ENCODE results near the gene PHF21B.

The PHF21B gene

DNA sequence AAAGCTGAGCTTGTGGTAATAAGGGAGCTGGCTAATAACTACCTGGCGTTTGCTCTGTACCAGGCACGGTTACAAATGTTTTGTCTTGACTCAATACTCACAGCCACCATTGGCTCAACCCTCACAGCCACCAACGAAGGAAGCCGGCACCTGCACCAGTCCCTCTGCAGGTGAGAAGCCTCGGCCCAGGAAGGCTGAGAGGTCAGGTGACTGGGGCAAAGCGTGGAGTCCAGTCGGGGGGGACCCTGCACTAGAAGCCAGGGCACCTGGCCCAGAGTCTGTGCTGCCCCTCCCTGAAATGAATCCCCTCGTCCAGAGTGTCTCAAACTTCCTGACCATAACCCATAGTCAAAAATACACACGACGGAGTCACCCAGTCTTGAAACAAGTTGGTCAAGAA lies 90.1 kb downstream of the PHF21B start:
- no peaks in the 10 kb centered on the region for H3K27me3 ChIP-seq (ENCODE audit: insufficient read depth, low read length)
- H3K9ac ChIP-seq (ENCODE audit: low read length): no peak overlapping the region
- no peak overlapping the region for H3K4me2 ChIP-seq (ENCODE audit: low read length)
- no peak overlapping the region for H3K27ac ChIP-seq (ENCODE audit: low read depth, low read length, poor library complexity, severe bottlenecking)
- no peaks in the 10 kb centered on the region for H4K20me1 ChIP-seq (ENCODE audit: insufficient read depth, low read length)
- no peaks in the 10 kb centered on the region for H3K9me3 ChIP-seq (ENCODE audit: low read length)
- H3K4me1 ChIP-seq (ENCODE audit: insufficient read depth, low read length, severe bottlenecking): no peaks in the 10 kb centered on the region
- TF ChIP-seq CTCF (IDR thresholded peaks at IDR 0.05; ENCODE audit: low read length): no peak
- TF ChIP-seq EZH2 (IDR thresholded peaks at IDR 0.05; ENCODE audit: borderline replicate concordance, low read length): no peak
- no peaks in the 10 kb centered on the region for H3F3A ChIP-seq (ENCODE audit: insufficient read depth, low read length)
- no peak overlapping the region for H3K4me3 ChIP-seq (ENCODE audit: low read depth, low read length, poor library complexity, severe bottlenecking)
- no peaks in the 10 kb centered on the region for H3K36me3 ChIP-seq (ENCODE audit: insufficient read depth, low read length)
- H3K9me2 ChIP-seq (ENCODE audit: low read depth, low read length): no peaks in the 10 kb centered on the region
- H3K79me2 ChIP-seq (ENCODE audit: insufficient read depth, low read length): no peaks in the 10 kb centered on the region
- no peak overlapping the region for H2AFZ ChIP-seq (ENCODE audit: low read length)

GRCh38 chr22:44918925-44919392 lies 90.8 kb downstream of the PHF21B start:
- no peak overlapping the region for H3K27ac ChIP-seq (ENCODE audit: low read depth, low read length, poor library complexity, severe bottlenecking)
- TF ChIP-seq EZH2 (IDR thresholded peaks at IDR 0.05; ENCODE audit: borderline replicate concordance, low read length) (no peak), CTCF (IDR thresholded peaks at IDR 0.05; ENCODE audit: low read length) (no peak)
- H3K9me2 ChIP-seq (ENCODE audit: low read depth, low read length): no peaks in the 10 kb centered on the region
- H3K27me3 ChIP-seq (ENCODE audit: insufficient read depth, low read length): no peaks in the 10 kb centered on the region
- H3K9ac ChIP-seq (ENCODE audit: low read length): no peak overlapping the region
- no peaks in the 10 kb centered on the region for H3K36me3 ChIP-seq (ENCODE audit: insufficient read depth, low read length)
- H3K4me2 ChIP-seq (ENCODE audit: low read length): no peak overlapping the region
- no peak overlapping the region for H3K4me3 ChIP-seq (ENCODE audit: low read depth, low read length, poor library complexity, severe bottlenecking)
- no peak overlapping the region for H2AFZ ChIP-seq (ENCODE audit: low read length)
- H3F3A ChIP-seq (ENCODE audit: insufficient read depth, low read length): no peaks in the 10 kb centered on the region
- no peaks in the 10 kb centered on the region for H3K9me3 ChIP-seq (ENCODE audit: low read length)
- no peaks in the 10 kb centered on the region for H3K79me2 ChIP-seq (ENCODE audit: insufficient read depth, low read length)
- no peaks in the 10 kb centered on the region for H4K20me1 ChIP-seq (ENCODE audit: insufficient read depth, low read length)
- no peaks in the 10 kb centered on the region for H3K4me1 ChIP-seq (ENCODE audit: insufficient read depth, low read length, severe bottlenecking)

GRCh38 chr22:44918166-44918924 lies 91.5 kb downstream of the PHF21B start:
- H3K27ac ChIP-seq (ENCODE audit: low read depth, low read length, poor library complexity, severe bottlenecking): no peak overlapping the region
- H3K27me3 ChIP-seq (ENCODE audit: insufficient read depth, low read length): no peaks in the 10 kb centered on the region
- H3K9me3 ChIP-seq (ENCODE audit: low read length): no peaks in the 10 kb centered on the region
- H3K79me2 ChIP-seq (ENCODE audit: insufficient read depth, low read length): no peaks in the 10 kb centered on the region
- no peaks in the 10 kb centered on the region for H3K9me2 ChIP-seq (ENCODE audit: low read depth, low read length)
- H2AFZ ChIP-seq (ENCODE audit: low read length): no peak overlapping the region
- H3K4me2 ChIP-seq (ENCODE audit: low read length): no peak overlapping the region
- no peak overlapping the region for H3K9ac ChIP-seq (ENCODE audit: low read length)
- TF ChIP-seq CTCF (IDR thresholded peaks at IDR 0.05; ENCODE audit: low read length): no peak
- TF ChIP-seq EZH2 (IDR thresholded peaks at IDR 0.05; ENCODE audit: borderline replicate concordance, low read length): no peak
- H3K4me1 ChIP-seq (ENCODE audit: insufficient read depth, low read length, severe bottlenecking): no peaks in the 10 kb centered on the region
- H3K4me3 ChIP-seq (ENCODE audit: low read depth, low read length, poor library complexity, severe bottlenecking): no peak overlapping the region
- H3F3A ChIP-seq (ENCODE audit: insufficient read depth, low read length): no peaks in the 10 kb centered on the region
- H3K36me3 ChIP-seq (ENCODE audit: insufficient read depth, low read length): no peaks in the 10 kb centered on the region
- H4K20me1 ChIP-seq (ENCODE audit: insufficient read depth, low read length): no peaks in the 10 kb centered on the region
